C4-2B (cell line): ENCODE results near the gene FFAR2.
"Not testable (repeated sequence)": the region's sequence is repeated elsewhere in the genome, so short reads cannot be mapped to it uniquely, and the experiment has no call there.

ENCODE experiments used
- H3K27ac ChIP-seq: fragments of 450-650 bp; 2 replicates; pipeline ENCODE4 v1.5.1; 2017
- CTCF ChIP-seq: fragments of 450-650 bp; conservative IDR thresholded peaks from 2 replicates; pipeline ENCODE4 v1.5.1; 2017; ENCODE audit warnings: mild to moderate bottlenecking
- ZFX ChIP-seq: fragments of 450-650 bp; IDR thresholded peaks from 2 replicates; pipeline ENCODE4 v1.6.1; 2017

Gene FFAR2

DNA sequence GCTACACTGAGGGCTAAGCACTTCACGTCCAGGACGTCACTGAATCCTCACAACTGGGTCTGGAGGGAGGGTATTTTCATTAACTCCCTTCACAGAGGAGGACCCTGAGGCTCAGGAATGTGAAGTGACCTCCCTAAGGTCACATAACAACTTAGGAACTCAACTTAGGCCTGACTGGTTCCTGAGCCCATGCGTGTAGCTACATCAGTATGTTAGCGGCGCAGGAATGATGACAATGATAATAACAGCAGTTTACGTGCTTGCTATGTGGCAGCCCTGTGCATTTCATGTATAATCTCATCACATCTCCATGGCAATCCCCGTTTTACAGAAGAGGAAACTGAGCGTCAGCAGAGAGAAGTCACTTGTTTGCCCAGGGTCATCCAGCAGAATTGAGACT is 23.9 kb downstream of the FFAR2 start:
- H3K27ac ChIP-seq = no peak overlapping the region
- TF ChIP-seq ZFX = no peak
- no peak for TF ChIP-seq CTCF

DNA sequence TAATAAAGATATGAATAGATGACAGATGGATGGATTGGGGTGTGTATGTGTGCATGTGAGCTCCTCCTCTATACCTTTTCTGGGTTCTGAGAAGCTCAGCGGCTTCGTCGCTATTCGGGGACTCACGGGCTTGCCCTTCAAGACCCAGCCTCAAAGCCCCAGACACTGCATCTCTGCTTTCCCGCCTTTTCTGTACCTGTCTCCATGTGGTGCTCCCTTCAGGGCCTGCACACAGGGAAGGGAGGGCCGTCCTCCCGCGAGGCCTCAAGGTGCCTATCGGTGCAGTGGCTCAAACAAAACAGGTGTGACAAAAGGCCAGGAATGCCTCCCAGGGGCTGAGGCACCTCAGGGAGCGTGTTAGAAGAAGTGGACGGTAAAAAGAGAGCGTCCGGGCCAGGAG is 26.0 kb downstream of the FFAR2 start:
- TF ChIP-seq ZFX (no peak), CTCF (no peak)
- H3K27ac ChIP-seq = no peak overlapping the region

DNA sequence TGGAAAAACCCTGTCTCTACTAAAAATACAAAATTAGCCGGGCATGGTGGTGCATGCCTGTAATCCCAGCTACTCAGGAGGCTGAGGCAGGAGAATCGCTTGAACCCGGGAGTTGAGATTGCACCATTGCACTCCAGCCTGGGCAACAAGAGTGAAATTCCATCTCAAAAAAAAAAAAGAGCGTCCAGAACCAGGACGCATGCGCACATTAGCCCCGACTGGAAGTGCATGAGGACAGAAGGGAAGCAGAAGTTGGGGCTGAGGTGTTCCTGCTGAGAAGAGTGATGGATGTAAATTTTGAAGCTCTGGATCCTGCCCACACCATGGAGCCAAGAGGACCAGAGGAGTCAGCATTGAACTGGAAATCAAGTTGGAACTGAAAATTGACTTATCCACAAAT is 26.5 kb downstream of the FFAR2 start:
- H3K27ac ChIP-seq = not testable (repeated sequence)

- no peak overlapping the region for H3K27ac ChIP-seq
- TF ChIP-seq CTCF = peak; percentile 34
- no peak for TF ChIP-seq ZFX
Measured at GRCh38 chr19:35476149-35476548, 28.1 kb downstream of the FFAR2 start.

GRCh38 chr19:35478794-35479677 is 31.0 kb downstream of the FFAR2 start:
- H3K27ac ChIP-seq = no peak overlapping the region
- TF ChIP-seq ZFX (no peak), CTCF (peak; percentile 45)

- H3K27ac ChIP-seq = no peak overlapping the region
Measured at GRCh38 chr19:35483089-35483488, 35.0 kb downstream of the FFAR2 start.

GRCh38 chr19:35484252-35485036 is 36.4 kb downstream of the FFAR2 start:
- TF ChIP-seq ZFX (no peak), CTCF (no peak)
- H3K27ac ChIP-seq = no peak overlapping the region

More at GRCh38 chr19:35483089-35483488, 35.0 kb downstream of the FFAR2 start:
- TF ChIP-seq ZFX (no peak), CTCF (no peak)
